ENCODE data around the gene BRAP.

GRCh38 chr12:111693818-111694217 is 8.1 kb upstream of the BRAP start:
- TF ChIP-seq, protein P1, sequence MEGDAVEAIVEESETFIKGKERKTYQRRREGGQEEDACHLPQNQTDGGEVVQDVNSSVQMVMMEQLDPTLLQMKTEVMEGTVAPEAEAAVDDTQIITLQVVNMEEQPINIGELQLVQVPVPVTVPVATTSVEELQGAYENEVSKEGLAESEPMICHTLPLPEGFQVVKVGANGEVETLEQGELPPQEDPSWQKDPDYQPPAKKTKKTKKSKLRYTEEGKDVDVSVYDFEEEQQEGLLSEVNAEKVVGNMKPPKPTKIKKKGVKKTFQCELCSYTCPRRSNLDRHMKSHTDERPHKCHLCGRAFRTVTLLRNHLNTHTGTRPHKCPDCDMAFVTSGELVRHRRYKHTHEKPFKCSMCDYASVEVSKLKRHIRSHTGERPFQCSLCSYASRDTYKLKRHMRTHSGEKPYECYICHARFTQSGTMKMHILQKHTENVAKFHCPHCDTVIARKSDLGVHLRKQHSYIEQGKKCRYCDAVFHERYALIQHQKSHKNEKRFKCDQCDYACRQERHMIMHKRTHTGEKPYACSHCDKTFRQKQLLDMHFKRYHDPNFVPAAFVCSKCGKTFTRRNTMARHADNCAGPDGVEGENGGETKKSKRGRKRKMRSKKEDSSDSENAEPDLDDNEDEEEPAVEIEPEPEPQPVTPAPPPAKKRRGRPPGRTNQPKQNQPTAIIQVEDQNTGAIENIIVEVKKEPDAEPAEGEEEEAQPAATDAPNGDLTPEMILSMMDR (IDR thresholded peaks at IDR 0.05), result no peak
- TF ChIP-seq POLR2A (IDR thresholded peaks at IDR 0.05), result no peak

Measured in transverse colon (tissue), 3 donors.